Fibroblast of lung (primary cell): Measurements from ENCODE around the gene NRXN2.

ENCODE experiments used
- EZH2 ChIP-seq: IDR thresholded peaks from 2 replicates; pipeline ENCODE4 v1.5.1; 2012; ENCODE audit warnings: low read length, control low read depth, mild to moderate bottlenecking; ENCODE audit errors: missing control alignments
- TF ChIP-seq, protein P1 (sequence below), 2 donors: IDR thresholded peaks in 1 of 2; conservative IDR thresholded peaks in 1 of 2; 1 replicate in 1 of 2; 2 replicates in 1 of 2; pipeline ENCODE4 v1.5.1; 2011 to 2012; ENCODE audit warnings: low read length in 2 of 2, control low read depth in 1 of 2, inconsistent platforms in 1 of 2, low read depth in 1 of 2, mild to moderate bottlenecking in 1 of 2

- TF ChIP-seq, protein P1, sequence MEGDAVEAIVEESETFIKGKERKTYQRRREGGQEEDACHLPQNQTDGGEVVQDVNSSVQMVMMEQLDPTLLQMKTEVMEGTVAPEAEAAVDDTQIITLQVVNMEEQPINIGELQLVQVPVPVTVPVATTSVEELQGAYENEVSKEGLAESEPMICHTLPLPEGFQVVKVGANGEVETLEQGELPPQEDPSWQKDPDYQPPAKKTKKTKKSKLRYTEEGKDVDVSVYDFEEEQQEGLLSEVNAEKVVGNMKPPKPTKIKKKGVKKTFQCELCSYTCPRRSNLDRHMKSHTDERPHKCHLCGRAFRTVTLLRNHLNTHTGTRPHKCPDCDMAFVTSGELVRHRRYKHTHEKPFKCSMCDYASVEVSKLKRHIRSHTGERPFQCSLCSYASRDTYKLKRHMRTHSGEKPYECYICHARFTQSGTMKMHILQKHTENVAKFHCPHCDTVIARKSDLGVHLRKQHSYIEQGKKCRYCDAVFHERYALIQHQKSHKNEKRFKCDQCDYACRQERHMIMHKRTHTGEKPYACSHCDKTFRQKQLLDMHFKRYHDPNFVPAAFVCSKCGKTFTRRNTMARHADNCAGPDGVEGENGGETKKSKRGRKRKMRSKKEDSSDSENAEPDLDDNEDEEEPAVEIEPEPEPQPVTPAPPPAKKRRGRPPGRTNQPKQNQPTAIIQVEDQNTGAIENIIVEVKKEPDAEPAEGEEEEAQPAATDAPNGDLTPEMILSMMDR (conservative IDR thresholded peaks at IDR 0.05 in 1 of 2, IDR thresholded peaks at IDR 0.05 in 1 of 2; ENCODE audit: low read depth in 1 of 2, low read length in 2 of 2), result no peak
- no peak for TF ChIP-seq EZH2
Observed at GRCh38 chr11:64590763-64591221, 132.2 kb downstream of the NRXN2 start, which contains the start of gene SLC22A12.
